Tibial nerve (tissue), 4 donors: Measurements from ENCODE around the gene BST1. TPM values are rescaled to one million over a fixed set of nuclear protein-coding genes. Genes with fewer than 3 reads are reported as not detected.
A peak's percentile ranks its signal among the peaks of the same experiment; 100 is the strongest.
"Not testable (repeated sequence)": the region's sequence is repeated elsewhere in the genome, so short reads cannot be mapped to it uniquely, and the experiment has no call there.

ENCODE experiments used
- DNase-seq, 2 donors: peaks; one replicate each; pipeline ENCODE4 v3.0.0-alpha.2; 2019; ENCODE audit warnings: low spot score in 2 of 2
- H3K27ac ChIP-seq, 4 donors: fragments of 200-600 bp; sonication (generic) in 3 of 4; one replicate each; pipeline ENCODE4 v1.5.1; 2017 to 2019; ENCODE audit warnings: mild to moderate bottlenecking in 1 of 4
- H3K27me3 ChIP-seq, 2 donors: fragments of 200-600 bp; sonication (generic) in 1 of 2; one replicate each; pipeline versions ENCODE4 v1.5.1 to v1.6.0; 2017 to 2019
- H3K36me3 ChIP-seq, 3 donors: fragments of 200-600 bp; sonication (generic); one replicate each; pipeline ENCODE4 v1.5.1; 2018 to 2019
- H3K4me1 ChIP-seq, 4 donors: fragments of 200-600 bp; sonication (generic) in 3 of 4; one replicate each; pipeline ENCODE4 v1.5.1; 2017 to 2019
- H3K4me3 ChIP-seq, 4 donors: fragments of 200-600 bp; sonication (generic) in 3 of 4; one replicate each; pipeline ENCODE4 v1.5.1; 2017 to 2019; ENCODE audit warnings: mild to moderate bottlenecking in 1 of 4, moderate library complexity in 1 of 4
- H3K9me3 ChIP-seq, 4 donors: fragments of 200-600 bp; sonication (generic) in 3 of 4; one replicate each; pipeline ENCODE4 v1.5.1; 2017 to 2019
- EP300 ChIP-seq, 2 donors: sonication (generic); formaldehyde crosslinking; IDR thresholded peaks; one replicate each; pipeline ENCODE4 v1.6.1; 2017; ENCODE audit warnings: antibody characterized with exemption in 2 of 2, mild to moderate bottlenecking in 1 of 2
- POLR2A ChIP-seq, 2 donors: fragments of 450-650 bp; IDR thresholded peaks; one replicate each; pipeline ENCODE4 v1.6.1; 2017; ENCODE audit warnings: antibody characterized with exemption in 2 of 2, mild to moderate bottlenecking in 2 of 2, moderate library complexity in 2 of 2
- WGBS, 2 donors: methylation state at CpG; one replicate each; pipeline ENCODE4 v1.1.5; 2018; 5-methylcytosine and 5-hydroxymethylcytosine counted together
- total RNA-seq, 4 donors: library from RNA; depleted of rRNA; stranded (reverse); fragments of >200 nt; gene quantifications; one replicate each; pipeline ENCODE4 v1.1.0, GENCODE V29; 2016
- TF ChIP-seq, protein P1 (sequence below), 5 experiments: fragments of 200-600 bp in 3 of 5; fragments of 450-650 bp in 2 of 5; sonication (generic) in 3 of 5; IDR thresholded peaks; one replicate each; pipeline ENCODE4 v1.5.1; 2016 to 2019; ENCODE audit warnings: antibody characterized with exemption in 5 of 5, mild to moderate bottlenecking in 3 of 5, moderate library complexity in 2 of 5

BST1 gene
- total RNA-seq, 4 donors from 2014 or later = 7.3 to 21.0 (median 11.9) TPM

DNA sequence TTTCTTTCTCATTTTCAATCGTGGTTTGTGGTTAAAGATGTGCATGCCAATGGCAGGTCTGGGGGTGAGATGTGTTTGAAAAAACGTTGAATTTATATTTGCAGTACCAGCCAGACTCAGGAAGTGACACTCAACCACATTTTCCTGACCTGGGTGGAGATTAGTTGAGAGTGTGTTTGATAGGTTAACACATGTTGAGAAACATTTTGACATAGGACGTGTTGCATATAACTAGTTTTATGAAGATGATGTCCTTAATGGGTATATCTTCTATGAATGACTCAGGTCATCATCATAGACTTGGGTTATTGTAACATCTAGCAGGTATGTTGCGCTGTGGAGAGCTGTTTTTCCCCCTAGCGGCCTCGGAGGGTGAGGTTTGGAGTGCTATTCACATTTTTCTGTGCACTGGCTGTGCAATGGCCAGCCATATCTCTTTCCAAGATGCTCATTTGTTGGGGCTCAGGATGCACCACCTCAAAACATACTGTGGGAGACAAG lies 53.5 kb downstream of the BST1 start:
- Histone ChIP-seq H3K9me3 (no peaks in the 10 kb centered on the region), H3K4me1 (no peaks in the 10 kb centered on the region), H3K36me3 (peaks cover 0 to 3% (median 0%) of the 10 kb centered on the region in 3 donors), H3K27me3 (no peaks in the 10 kb centered on the region), H3K27ac (no peak overlapping the region), H3K4me3 (no peak overlapping the region)
- TF ChIP-seq EP300 (IDR thresholded peaks at IDR 0.05) (no peak), POLR2A (IDR thresholded peaks at IDR 0.05) (no peak)
- TF ChIP-seq, protein P1, sequence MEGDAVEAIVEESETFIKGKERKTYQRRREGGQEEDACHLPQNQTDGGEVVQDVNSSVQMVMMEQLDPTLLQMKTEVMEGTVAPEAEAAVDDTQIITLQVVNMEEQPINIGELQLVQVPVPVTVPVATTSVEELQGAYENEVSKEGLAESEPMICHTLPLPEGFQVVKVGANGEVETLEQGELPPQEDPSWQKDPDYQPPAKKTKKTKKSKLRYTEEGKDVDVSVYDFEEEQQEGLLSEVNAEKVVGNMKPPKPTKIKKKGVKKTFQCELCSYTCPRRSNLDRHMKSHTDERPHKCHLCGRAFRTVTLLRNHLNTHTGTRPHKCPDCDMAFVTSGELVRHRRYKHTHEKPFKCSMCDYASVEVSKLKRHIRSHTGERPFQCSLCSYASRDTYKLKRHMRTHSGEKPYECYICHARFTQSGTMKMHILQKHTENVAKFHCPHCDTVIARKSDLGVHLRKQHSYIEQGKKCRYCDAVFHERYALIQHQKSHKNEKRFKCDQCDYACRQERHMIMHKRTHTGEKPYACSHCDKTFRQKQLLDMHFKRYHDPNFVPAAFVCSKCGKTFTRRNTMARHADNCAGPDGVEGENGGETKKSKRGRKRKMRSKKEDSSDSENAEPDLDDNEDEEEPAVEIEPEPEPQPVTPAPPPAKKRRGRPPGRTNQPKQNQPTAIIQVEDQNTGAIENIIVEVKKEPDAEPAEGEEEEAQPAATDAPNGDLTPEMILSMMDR (IDR thresholded peaks at IDR 0.05) = peak in 1 of 5 experiments; percentile 20
- DNase-seq = no peak
- 71 to 75% methylated on average over 6 of the region's 6 CpGs for WGBS, 2 donors

DNA sequence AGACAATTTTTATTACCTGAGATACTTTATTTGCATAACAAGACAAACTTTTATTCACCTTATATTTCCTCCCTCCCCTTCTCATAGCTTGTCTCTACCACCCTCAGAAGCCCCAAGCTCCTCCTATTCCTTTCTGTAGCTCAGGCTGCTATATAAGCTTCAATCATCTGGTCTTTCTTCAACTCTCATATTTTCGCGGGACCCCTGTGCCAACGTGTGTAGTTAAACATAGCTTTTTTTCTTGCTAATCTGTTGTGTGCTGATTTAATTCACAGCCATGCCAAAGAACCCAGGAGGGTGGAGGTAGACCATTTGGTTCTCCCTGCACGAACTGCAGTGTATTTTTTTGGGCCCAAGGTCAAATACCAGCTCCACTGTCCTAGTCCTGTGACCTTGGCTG lies 54.2 kb downstream of the BST1 start:
- TF ChIP-seq EP300 (IDR thresholded peaks at IDR 0.05) = no peak
- 56 to 65% methylated on average over 4 of the region's 4 CpGs for WGBS, 2 donors
- H3K27ac ChIP-seq = no peak overlapping the region
- H3K27me3 ChIP-seq = no peaks in the 10 kb centered on the region
- no peaks in the 10 kb centered on the region for H3K9me3 ChIP-seq
- peaks cover 0 to 3% (median 0%) of the 10 kb centered on the region in 3 donors for H3K36me3 ChIP-seq
- no peaks in the 10 kb centered on the region for H3K4me1 ChIP-seq
- DNase-seq = no peak
- H3K4me3 ChIP-seq = no peak overlapping the region

DNA sequence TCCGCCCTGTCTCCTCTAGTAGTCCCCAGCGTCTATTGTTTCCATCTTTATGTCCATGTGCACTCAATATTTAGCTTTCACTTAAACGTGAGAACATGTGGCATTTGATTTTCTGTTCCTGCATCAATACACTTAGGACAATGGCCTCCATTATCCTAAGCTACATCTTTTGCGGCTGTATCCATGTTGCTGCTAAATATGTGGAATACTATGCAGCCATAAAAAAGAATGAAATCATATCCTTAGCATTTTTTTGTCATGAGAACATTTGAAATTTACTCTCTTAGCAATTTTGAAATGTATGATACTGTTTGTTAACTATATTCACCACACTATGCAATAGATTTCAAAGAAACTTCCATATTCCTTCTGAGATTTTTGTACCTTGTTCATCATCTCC lies 55.4 kb downstream of the BST1 start:
- H3K9me3 ChIP-seq = no peaks in the 10 kb centered on the region
- H3K27ac ChIP-seq = no peak overlapping the region
- peaks cover 0 to 3% (median 0%) of the 10 kb centered on the region in 3 donors for H3K36me3 ChIP-seq
- no peak for DNase-seq
- H3K4me3 ChIP-seq = no peak overlapping the region
- no peaks in the 10 kb centered on the region for H3K4me1 ChIP-seq
- TF ChIP-seq EP300 (IDR thresholded peaks at IDR 0.05) = no peak
- TF ChIP-seq, protein P1 (IDR thresholded peaks at IDR 0.05) = no peak
- no peak for TF ChIP-seq POLR2A (IDR thresholded peaks at IDR 0.05)
- no peaks in the 10 kb centered on the region for H3K27me3 ChIP-seq
- WGBS, 2 donors = 88 to 90% methylated on average over 4 of the region's 4 CpGs

DNA sequence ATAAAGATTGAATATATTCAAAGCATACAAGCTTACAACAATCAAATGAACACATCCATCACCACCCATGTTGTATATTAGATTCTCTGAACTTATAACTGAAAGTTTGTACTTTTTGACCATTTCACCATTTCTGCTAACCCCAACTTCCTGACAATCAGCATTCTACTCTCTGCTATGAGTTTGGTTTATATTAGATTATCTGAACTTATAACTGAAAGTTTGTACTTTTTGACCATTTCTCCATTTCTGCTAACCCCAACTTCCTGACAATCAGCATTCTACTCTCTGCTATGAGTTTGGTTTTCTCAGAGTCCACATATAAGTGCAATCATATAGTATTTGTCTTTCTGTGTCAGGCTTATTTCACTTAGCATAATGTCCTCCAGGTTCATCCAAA lies 59.6 kb downstream of the BST1 start:
- H3K4me1 ChIP-seq, H3K27me3 ChIP-seq, H3K36me3 ChIP-seq, H3K27ac ChIP-seq, H3K4me3 ChIP-seq, DNase-seq, H3K9me3 ChIP-seq: not testable (repeated sequence)

DNA sequence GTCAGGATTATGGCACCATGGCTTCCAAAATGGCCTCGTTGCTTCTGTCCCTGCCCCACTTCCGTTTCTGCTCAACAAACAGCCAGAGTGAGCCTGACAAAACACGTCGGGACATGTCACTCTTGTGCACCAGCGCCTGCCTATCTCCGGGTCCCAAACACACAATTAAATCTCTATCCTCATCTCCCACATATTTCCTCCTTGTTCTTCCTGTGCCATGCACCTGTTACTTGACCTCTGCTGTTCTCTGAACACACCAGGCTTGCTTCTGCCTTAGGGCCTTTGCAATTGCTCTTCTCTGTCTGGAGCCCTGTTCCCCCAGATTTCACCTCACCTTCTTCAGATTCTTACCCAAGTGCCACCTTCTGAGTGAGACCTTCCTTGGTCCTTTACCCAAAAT lies 62.5 kb downstream of the BST1 start:
- Histone ChIP-seq H3K27me3 (no peaks in the 10 kb centered on the region), H3K4me1 (no peaks in the 10 kb centered on the region), H3K9me3 (no peaks in the 10 kb centered on the region), H3K4me3 (no peak overlapping the region), H3K27ac (no peak overlapping the region), H3K36me3 (no peaks in the 10 kb centered on the region)
- TF ChIP-seq EP300 (IDR thresholded peaks at IDR 0.05) (no peak), POLR2A (IDR thresholded peaks at IDR 0.05) (no peak)
- TF ChIP-seq, protein P1 (IDR thresholded peaks at IDR 0.05) = no peak
- WGBS, 2 donors = 79 to 83% methylated on average over 6 of the region's 6 CpGs
- no peak for DNase-seq

DNA sequence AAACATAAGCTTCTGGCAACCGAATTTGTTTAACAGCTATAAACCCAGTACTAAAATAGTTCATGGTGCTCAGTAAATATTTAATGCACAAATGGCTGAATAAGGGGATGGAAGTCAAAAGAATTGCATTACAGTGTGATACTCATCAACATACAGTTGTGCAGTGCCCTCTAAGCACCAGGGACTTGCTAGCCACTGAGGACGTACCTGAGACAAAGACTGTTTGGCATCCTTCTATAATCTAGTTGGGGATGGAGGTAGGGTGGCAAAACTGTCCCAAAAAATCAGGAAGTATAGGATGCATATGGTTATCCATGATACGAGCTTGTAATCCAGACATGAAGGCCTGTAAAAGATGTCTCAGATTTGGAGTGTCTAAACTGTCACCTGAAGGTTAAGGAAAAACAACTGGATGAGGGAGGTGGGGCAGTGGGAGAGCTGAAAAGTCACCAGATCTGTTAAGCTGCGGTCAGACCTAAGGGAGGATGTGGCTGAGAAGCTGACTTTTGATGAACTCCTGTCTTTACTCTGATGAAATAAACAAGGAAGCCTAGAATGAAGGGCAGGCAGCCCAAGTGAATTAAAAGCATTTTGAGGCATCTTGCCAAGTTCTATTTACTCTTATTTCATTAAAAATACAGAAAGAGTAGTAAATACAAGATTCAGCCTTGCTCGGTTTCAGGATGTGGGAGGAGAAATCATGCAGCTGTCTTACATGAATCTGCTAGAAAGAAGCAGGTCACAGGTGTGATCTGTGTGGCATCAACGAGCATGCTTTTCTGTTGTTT lies 63.2 kb downstream of the BST1 start:
- DNase-seq = no peak
- 47 to 52% methylated on average over 6 of the region's 6 CpGs for WGBS, 2 donors
- H3K9me3 ChIP-seq = no peaks in the 10 kb centered on the region
- no peak overlapping the region for H3K4me3 ChIP-seq
- no peak overlapping the region for H3K27ac ChIP-seq
- TF ChIP-seq EP300 (IDR thresholded peaks at IDR 0.05) = no peak
- no peaks in the 10 kb centered on the region for H3K36me3 ChIP-seq
- no peaks in the 10 kb centered on the region for H3K27me3 ChIP-seq
- H3K4me1 ChIP-seq = no peaks in the 10 kb centered on the region
